Neutrophil (primary cell): Measurements from ENCODE around the gene FGF19.

Experiments
- H3K27ac ChIP-seq: fragments of 200-600 bp; sonication (generic); 2 replicates; pipeline ENCODE4 v1.5.1; 2016; ENCODE audit warnings: mild to moderate bottlenecking, moderate library complexity
- H3K27me3 ChIP-seq: fragments of 200-600 bp; sonication (generic); 2 replicates; pipeline ENCODE4 v1.6.0; 2016; ENCODE audit warnings: mild to moderate bottlenecking
- H3K36me3 ChIP-seq: fragments of 200-600 bp; sonication (generic); 2 replicates; pipeline ENCODE4 v1.5.1; 2017
- H3K4me1 ChIP-seq, 2 experiments: fragments of 200-600 bp in 1 of 2; sonication (generic) in 1 of 2; 1 replicate in 1 of 2; 2 replicates in 1 of 2; pipeline versions ENCODE4 v1.5.1 to v1.6.1; 2013 to 2016; ENCODE audit warnings: low read depth in 1 of 2, low read length in 1 of 2, mild to moderate bottlenecking in 1 of 2, moderate library complexity in 1 of 2; ENCODE audit not compliant: control insufficient read depth in 1 of 2, insufficient read depth in 1 of 2
- H3K4me3 ChIP-seq, 2 experiments: fragments of 200-600 bp in 1 of 2; sonication (generic) in 1 of 2; 1 replicate in 1 of 2; 2 replicates in 1 of 2; pipeline ENCODE4 v1.5.1; 2013 to 2016; ENCODE audit warnings: low read depth in 1 of 2, low read length in 1 of 2, mild to moderate bottlenecking in 1 of 2, moderate library complexity in 1 of 2
- H3K9me3 ChIP-seq: fragments of 200-600 bp; sonication (generic); 2 replicates; pipeline ENCODE4 v1.5.1; 2016
- TF ChIP-seq, protein P1 (sequence below): fragments of 200-600 bp; sonication (generic); IDR thresholded peaks from 2 replicates; pipeline ENCODE4 v1.5.1; 2016; ENCODE audit warnings: antibody characterized with exemption

The FGF19 gene

DNA sequence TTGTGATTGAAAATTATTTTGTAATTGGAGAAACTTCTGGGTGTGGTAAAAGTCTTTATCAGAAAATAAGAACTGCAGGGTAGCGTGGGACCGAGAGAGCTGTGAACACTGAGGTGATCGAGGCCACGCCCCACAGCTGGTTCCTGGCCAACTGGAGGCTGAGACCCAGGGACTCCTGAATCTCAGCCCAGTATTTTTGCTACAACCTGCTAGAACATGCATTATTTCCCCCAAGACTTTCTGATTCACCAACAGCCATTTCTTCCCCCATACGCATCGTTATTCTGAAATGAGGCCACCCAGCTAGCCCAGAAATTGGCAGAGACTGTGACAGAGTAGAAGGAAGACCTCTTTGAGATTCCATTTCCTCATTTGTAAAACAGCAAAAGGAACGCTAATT lies 3.4 kb upstream of the FGF19 start:
- TF ChIP-seq, protein P1, sequence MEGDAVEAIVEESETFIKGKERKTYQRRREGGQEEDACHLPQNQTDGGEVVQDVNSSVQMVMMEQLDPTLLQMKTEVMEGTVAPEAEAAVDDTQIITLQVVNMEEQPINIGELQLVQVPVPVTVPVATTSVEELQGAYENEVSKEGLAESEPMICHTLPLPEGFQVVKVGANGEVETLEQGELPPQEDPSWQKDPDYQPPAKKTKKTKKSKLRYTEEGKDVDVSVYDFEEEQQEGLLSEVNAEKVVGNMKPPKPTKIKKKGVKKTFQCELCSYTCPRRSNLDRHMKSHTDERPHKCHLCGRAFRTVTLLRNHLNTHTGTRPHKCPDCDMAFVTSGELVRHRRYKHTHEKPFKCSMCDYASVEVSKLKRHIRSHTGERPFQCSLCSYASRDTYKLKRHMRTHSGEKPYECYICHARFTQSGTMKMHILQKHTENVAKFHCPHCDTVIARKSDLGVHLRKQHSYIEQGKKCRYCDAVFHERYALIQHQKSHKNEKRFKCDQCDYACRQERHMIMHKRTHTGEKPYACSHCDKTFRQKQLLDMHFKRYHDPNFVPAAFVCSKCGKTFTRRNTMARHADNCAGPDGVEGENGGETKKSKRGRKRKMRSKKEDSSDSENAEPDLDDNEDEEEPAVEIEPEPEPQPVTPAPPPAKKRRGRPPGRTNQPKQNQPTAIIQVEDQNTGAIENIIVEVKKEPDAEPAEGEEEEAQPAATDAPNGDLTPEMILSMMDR, result no peak
- Histone ChIP-seq H3K36me3 (no peaks in the 10 kb centered on the region), H3K27ac (no peak overlapping the region), H3K4me1 (peaks cover 3 to 4% of the 10 kb centered on the region in 2 experiments), H3K27me3 (peaks cover 88% of the 10 kb centered on the region), H3K4me3 (no peak overlapping the region), H3K9me3 (no peaks in the 10 kb centered on the region)

DNA sequence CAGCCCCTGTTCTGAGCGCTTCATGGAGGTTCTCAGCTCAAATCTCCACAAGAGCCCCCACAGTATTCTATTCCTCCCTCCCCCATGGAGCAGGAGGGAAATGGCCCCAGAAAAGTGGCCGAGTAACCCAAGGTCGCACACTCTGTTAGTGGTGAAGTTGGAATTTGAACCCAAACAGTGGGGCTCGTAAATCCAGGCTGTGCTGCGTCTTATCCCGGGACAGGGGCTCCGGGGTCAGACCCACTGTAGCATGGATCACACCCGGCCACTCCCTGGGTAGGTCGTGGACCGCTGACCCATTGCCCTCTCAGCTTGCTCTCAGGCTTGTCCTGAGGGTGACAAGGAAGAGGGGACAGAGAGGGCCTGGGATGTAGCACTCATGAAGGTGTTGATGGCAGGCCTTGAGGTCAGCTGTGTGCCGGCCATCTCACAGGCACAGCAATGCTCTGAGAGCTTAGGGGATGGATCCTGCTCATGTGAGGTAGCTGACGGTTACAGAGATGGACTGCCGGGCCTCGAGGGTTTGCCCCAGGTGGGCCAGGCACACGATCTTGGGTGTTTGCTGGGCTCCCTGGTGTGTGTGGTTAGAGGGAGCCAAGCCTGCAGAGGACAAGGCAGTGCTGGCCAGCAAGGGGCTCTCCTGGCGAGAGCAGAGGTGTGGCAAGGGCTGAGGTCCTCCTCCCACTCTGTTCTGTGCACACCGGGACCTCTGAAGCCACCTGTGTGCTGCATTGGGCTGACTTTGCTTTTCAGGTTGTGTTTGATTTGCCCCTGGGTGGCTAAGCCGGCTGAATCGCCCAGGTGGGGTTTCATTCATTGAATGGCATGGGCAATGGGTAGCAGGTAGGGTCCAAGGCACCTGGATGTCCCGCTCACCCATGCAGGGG lies 2.3 kb upstream of the FGF19 start:
- Histone ChIP-seq H3K27me3 (peaks cover 90% of the 10 kb centered on the region), H3K4me3 (no peak overlapping the region), H3K27ac (no peak overlapping the region), H3K9me3 (no peaks in the 10 kb centered on the region), H3K36me3 (no peaks in the 10 kb centered on the region), H3K4me1 (no peaks in the 10 kb centered on the region)
- TF ChIP-seq, protein P1, result no peak

DNA sequence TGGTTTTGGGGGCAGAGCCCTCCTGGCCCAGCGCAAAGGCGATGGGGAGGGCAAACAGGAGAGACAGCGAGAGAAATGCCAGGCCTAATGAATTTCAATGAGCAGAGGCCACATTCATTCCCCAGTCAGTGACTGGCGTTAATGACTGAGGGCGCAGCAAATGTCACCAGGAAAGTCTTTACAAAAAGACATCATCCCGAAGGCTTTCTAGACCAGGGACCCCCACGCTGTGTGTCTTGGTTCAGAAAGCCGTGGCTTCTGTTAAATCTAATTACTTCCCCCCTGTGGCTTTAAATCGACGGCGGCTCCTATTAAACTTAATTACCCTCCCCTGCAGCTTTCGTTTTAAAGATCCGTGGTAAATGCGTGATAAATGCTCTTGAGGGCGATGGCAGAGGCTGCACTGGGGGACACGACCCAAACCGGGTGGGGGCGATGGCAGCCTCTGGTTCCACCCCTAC lies 1.6 kb upstream of the FGF19 start:
- Histone ChIP-seq H3K4me3 (no peak overlapping the region), H3K27ac (no peak overlapping the region), H3K4me1 (no peaks in the 10 kb centered on the region), H3K9me3 (no peaks in the 10 kb centered on the region), H3K27me3 (peaks cover 97% of the 10 kb centered on the region), H3K36me3 (no peaks in the 10 kb centered on the region)
- TF ChIP-seq, protein P1, result no peak

- TF ChIP-seq, protein P1, result no peak
- Histone ChIP-seq H3K36me3 (no peaks in the 10 kb centered on the region), H3K4me3 (no peak overlapping the region), H3K27me3 (peaks cover 100% of the 10 kb centered on the region), H3K27ac (no peak overlapping the region), H3K4me1 (no peaks in the 10 kb centered on the region), H3K9me3 (no peaks in the 10 kb centered on the region)
Observed at GRCh38 chr11:69704508-69705253, 859 bp upstream of the FGF19 start.

GRCh38 chr11:69703453-69703767 lies 412 bp downstream of the FGF19 start:
- no peaks in the 10 kb centered on the region for H3K9me3 ChIP-seq
- peaks cover 100% of the 10 kb centered on the region for H3K27me3 ChIP-seq
- no peak overlapping the region for H3K4me3 ChIP-seq
- H3K36me3 ChIP-seq, result no peaks in the 10 kb centered on the region
- TF ChIP-seq, protein P1, result no peak
- H3K27ac ChIP-seq, result no peak overlapping the region
- no peaks in the 10 kb centered on the region for H3K4me1 ChIP-seq
